GM12878 (cell line): ENCODE measurements around the gene ACAP1. TPM values are rescaled to one million over a fixed set of nuclear protein-coding genes. Genes with fewer than 3 reads are reported as not detected.

ENCODE experiments used
- ATAC-seq: fragments of 200-7000 bp; cut with Tn5 transposase; 3 replicates; pipeline ENCODE4 v1.9.1; 2020; ENCODE audit warnings: mild to moderate bottlenecking, moderate library complexity
- BruUV-seq: library from RNA; stranded (reverse); fragments of 400-500 nt; replicated peaks from 2 replicates; lab custom pipeline; 2021; lab: Mats Ljungman, UMichigan
- CTCF ChIA-PET: fragments of 300-600 bp; sonication (Branson Sonifier 250); formaldehyde crosslinking; extraction: SDS; loops from one replicate; lab custom pipeline; 2021; ENCODE audit warnings: inconsistent platforms; lab: Yijun Ruan, JAX
- POLR2A ChIA-PET: fragments of 350-600 bp; formaldehyde crosslinking; extraction: SDS; loops from one replicate; lab custom pipeline; 2021; ENCODE audit warnings: inconsistent platforms; lab: Charles Lee
- RAD21 ChIA-PET: fragments of 300-600 bp; sonication (Branson Sonifier 250); formaldehyde crosslinking; loops from one replicate; lab custom pipeline; 2023; ENCODE audit warnings: antibody characterized with exemption; ENCODE audit not compliant: unreplicated experiment; lab: Charles Lee
- SMC1A ChIA-PET: fragments of 300-600 bp; sonication (Branson Sonifier 250); formaldehyde crosslinking; loops from one replicate; lab custom pipeline; 2023; ENCODE audit not compliant: unreplicated experiment, uncharacterized antibody; lab: Charles Lee
- DNase-seq: peaks from one replicate; pipeline ENCODE4 v3.0.0-alpha.2; 2011; ENCODE audit warnings: low read depth, low spot score
- FAIRE-seq: peaks from 3 replicates; lab custom pipeline; 2011; peaks lifted over from hg19 to GRCh38; lab: Jason Lieb, UNC
- H2AFZ ChIP-seq: 2 replicates; pipeline ENCODE4 v1.6.0; 2011; ENCODE audit warnings: low read depth, low read length, control low read depth; ENCODE audit not compliant: control insufficient read depth
- H3K27ac ChIP-seq: 2 replicates; pipeline ENCODE4 v1.5.1; 2011; ENCODE audit warnings: control low read depth; ENCODE audit not compliant: control insufficient read depth, insufficient read depth
- H3K27me3 ChIP-seq, 2 experiments: replicated peaks in 1 of 2; 2 replicates each; pipeline versions ENCODE4 v1.6.0 to v1.6.1; 2011; ENCODE audit warnings: low read length in 1 of 2; ENCODE audit not compliant: control insufficient read depth in 2 of 2, insufficient read depth in 2 of 2
- H3K36me3 ChIP-seq, 2 experiments: 2 replicates each; pipeline ENCODE4 v1.5.1; 2011; ENCODE audit warnings: low read length in 1 of 2; ENCODE audit not compliant: control insufficient read depth in 2 of 2, insufficient read depth in 2 of 2
- H3K4me1 ChIP-seq: 2 replicates; pipeline ENCODE4 v1.6.1; 2011; ENCODE audit warnings: mild to moderate bottlenecking, low read length, moderate library complexity, mixed read lengths; ENCODE audit not compliant: control insufficient read depth, insufficient read depth
- H3K4me2 ChIP-seq: 2 replicates; pipeline ENCODE4 v1.6.0; 2011; ENCODE audit warnings: control low read depth; ENCODE audit not compliant: control insufficient read depth, insufficient read depth
- H3K4me3 ChIP-seq: fragments of 200-600 bp; sonication (generic); 2 replicates; pipeline ENCODE4 v1.5.1; 2016
- H3K79me2 ChIP-seq: 2 replicates; pipeline ENCODE4 v1.6.0; 2011; ENCODE audit warnings: low read length; ENCODE audit not compliant: control insufficient read depth, insufficient read depth
- H3K9ac ChIP-seq: 2 replicates; pipeline ENCODE4 v1.8.0; 2011; ENCODE audit warnings: low read length, control low read depth, mixed read lengths; ENCODE audit not compliant: control insufficient read depth, insufficient read depth
- H3K9me3 ChIP-seq: replicated peaks from 3 replicates; pipeline ENCODE4 v1.5.1; 2011; ENCODE audit warnings: mild to moderate bottlenecking, low read length; ENCODE audit not compliant: control insufficient read depth, insufficient read depth
- H4K20me1 ChIP-seq: 2 replicates; pipeline ENCODE4 v1.6.0; 2011; ENCODE audit not compliant: control insufficient read depth, insufficient read depth
- E2F8 ChIP-seq: fragments of 450-650 bp; IDR thresholded peaks from 2 replicates; pipeline ENCODE4 v1.6.1; 2018; ENCODE audit warnings: mild to moderate bottlenecking, low read depth, moderate library complexity; ENCODE audit not compliant: partially characterized antibody
- EGR1 ChIP-seq, 2 experiments: IDR thresholded peaks; 1 replicate in 1 of 2; 2 replicates in 1 of 2; pipeline ENCODE4 v1.6.1; 2011 to 2012; ENCODE audit warnings: low read depth in 2 of 2, low read length in 2 of 2, borderline replicate concordance in 1 of 2, mild to moderate bottlenecking in 1 of 2, moderate library complexity in 1 of 2
- MYC ChIP-seq: IDR thresholded peaks from 2 replicates; pipeline ENCODE4 v1.6.1; 2011; ENCODE audit warnings: mild to moderate bottlenecking, low read length, moderate library complexity, inconsistent platforms; ENCODE audit not compliant: insufficient read depth, insufficient replicate concordance, insufficient read length, severe bottlenecking
- NBN ChIP-seq: fragments of 450-650 bp; IDR thresholded peaks from 2 replicates; pipeline ENCODE4 v1.6.1; 2016
- PBX3 ChIP-seq: IDR thresholded peaks from 2 replicates; pipeline ENCODE4 v1.6.1; 2011; ENCODE audit warnings: mild to moderate bottlenecking, low read depth, low read length, moderate library complexity; ENCODE audit not compliant: insufficient replicate concordance
- POLR2A ChIP-seq: IDR thresholded peaks from 2 replicates; pipeline ENCODE4 v1.6.1; 2011; ENCODE audit warnings: low read depth, mild to moderate bottlenecking, low read length
- RFX5 ChIP-seq: IDR thresholded peaks from 2 replicates; pipeline ENCODE4 v1.6.1; 2011; ENCODE audit warnings: low read depth, low read length, improper control_type of control experiment
- TBL1XR1 ChIP-seq: IDR thresholded peaks from 2 replicates; pipeline ENCODE4 v1.6.1; 2012; ENCODE audit warnings: low read depth, low read length, improper control_type of control experiment
- TCF3 ChIP-seq: IDR thresholded peaks from 2 replicates; pipeline ENCODE4 v1.6.1; 2012; ENCODE audit warnings: low read depth, mild to moderate bottlenecking, low read length, borderline replicate concordance; ENCODE audit not compliant: insufficient read depth
- ZNF384 ChIP-seq: IDR thresholded peaks from 2 replicates; pipeline ENCODE4 v1.6.1; 2012; ENCODE audit warnings: low read depth, mild to moderate bottlenecking, low read length, improper control_type of control experiment, borderline replicate concordance
- WGBS: methylation state at CpG from one replicate; pipeline ENCODE4 v1.1.6; 2016; ENCODE audit warnings: low lambda C conversion rate; ENCODE audit not compliant: insufficient replicate concordance, insufficient coverage; ENCODE audit errors: missing lambda C conversion rate; 5-methylcytosine and 5-hydroxymethylcytosine counted together
- in situ Hi-C: fragments of 300-500 bp; cut with MboI; formaldehyde crosslinking; loops from 9 replicates; pipeline ENCODE4 v1.14.3; 2018; ENCODE audit warnings: mixed read lengths
- intact Hi-C: fragments of 100-400 bp; cut with micrococcal nuclease; formaldehyde crosslinking; loops from one replicate; pipeline ENCODE4 v1.14.2; 2022; ENCODE audit not compliant: unreplicated experiment
- polyA plus RNA-seq, 11 experiments: library from polyadenylated mRNA; depleted of rRNA in 4 of 11; unstranded in 6 of 11; stranded (reverse) in 5 of 11; fragments of >200 nt; fragmentation: Nextera tagmentation in 4 of 11; fragmentation: Illumina TruSeq in 1 of 11; extraction: Ambion mirVana in 4 of 11; extraction: Trizol in 1 of 11; gene quantifications; 1 replicate in 1 of 11; 2 replicates in 10 of 11; pipeline versions ENCODE4 v1.2.1 to v1.2.3, GENCODE V29; 2011 to 2016; ENCODE audit warnings: inconsistent platforms in 2 of 11, missing spikeins in 2 of 11, low read depth in 1 of 11
- total RNA-seq, 4 experiments: library from RNA; depleted of rRNA in 3 of 4; stranded (reverse); fragments of >200 nt in 3 of 4; fragmentation: Illumina TruSeq in 1 of 4; extraction: Trizol in 1 of 4; gene quantifications; 2 replicates each; pipeline versions ENCODE4 v1.2.1 to v1.2.3, GENCODE V29; 2013 to 2021
- TF ChIP-seq, protein P1 (sequence below): IDR thresholded peaks from 2 replicates; pipeline ENCODE4 v1.6.1; 2011; ENCODE audit warnings: borderline replicate concordance, low read depth, mild to moderate bottlenecking, moderate library complexity, low read length; ENCODE audit not compliant: insufficient read depth, poor library complexity, severe bottlenecking
- TF ChIP-seq, protein P2 (sequence below), 3 experiments: IDR thresholded peaks in 2 of 3; conservative IDR thresholded peaks in 1 of 3; 2 replicates each; pipeline ENCODE4 v1.5.1; 2011; ENCODE audit warnings: low read depth in 3 of 3, low read length in 3 of 3, mild to moderate bottlenecking in 3 of 3, control low read depth in 2 of 3, moderate library complexity in 2 of 3, inconsistent platforms in 1 of 3, mixed read lengths in 1 of 3; ENCODE audit not compliant: control insufficient read depth in 2 of 3, insufficient read depth in 1 of 3; ENCODE audit errors: extremely low read depth in 1 of 3
- TF ChIP-seq, protein P3 (sequence below): IDR thresholded peaks from 2 replicates; pipeline ENCODE4 v1.6.1; 2011; ENCODE audit warnings: borderline replicate concordance, low read depth, mild to moderate bottlenecking, moderate library complexity, mixed read lengths, low read length; ENCODE audit not compliant: insufficient read depth; ENCODE audit errors: extremely low read length

Gene ACAP1
- total and polyA plus RNA-seq, 10 of the 15 experiments (the other 5 are each of a cell fraction or from before 2014, with no cell fraction given) = 5.7 to 245 (median 118) TPM

DNA sequence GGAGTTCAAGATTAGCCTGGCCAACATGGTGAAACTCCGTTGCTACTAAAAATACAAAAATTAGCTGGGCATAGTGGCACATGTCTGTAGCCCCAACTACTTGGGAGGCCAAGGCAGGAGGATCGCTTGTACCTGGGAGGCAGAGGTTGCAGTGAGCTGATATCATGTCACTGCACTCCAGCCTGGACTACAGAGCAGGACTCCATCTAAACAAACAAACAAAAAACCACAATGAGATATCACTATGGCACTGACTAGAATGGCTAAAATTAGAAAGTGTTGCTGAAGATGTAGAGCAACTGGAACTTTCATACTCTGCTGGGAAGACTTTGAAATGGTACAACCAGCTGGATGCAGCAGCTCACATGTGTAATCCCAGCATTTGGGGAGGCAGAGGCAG lies 38.0 kb downstream of the ACAP1 start (continued):
- TF ChIP-seq, protein P1, sequence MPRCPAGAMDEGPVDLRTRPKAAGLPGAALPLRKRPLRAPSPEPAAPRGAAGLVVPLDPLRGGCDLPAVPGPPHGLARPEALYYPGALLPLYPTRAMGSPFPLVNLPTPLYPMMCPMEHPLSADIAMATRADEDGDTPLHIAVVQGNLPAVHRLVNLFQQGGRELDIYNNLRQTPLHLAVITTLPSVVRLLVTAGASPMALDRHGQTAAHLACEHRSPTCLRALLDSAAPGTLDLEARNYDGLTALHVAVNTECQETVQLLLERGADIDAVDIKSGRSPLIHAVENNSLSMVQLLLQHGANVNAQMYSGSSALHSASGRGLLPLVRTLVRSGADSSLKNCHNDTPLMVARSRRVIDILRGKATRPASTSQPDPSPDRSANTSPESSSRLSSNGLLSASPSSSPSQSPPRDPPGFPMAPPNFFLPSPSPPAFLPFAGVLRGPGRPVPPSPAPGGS = no peak
- no peak for TF ChIP-seq PBX3
- TF ChIP-seq, all 136 proteins: peak for 0

DNA sequence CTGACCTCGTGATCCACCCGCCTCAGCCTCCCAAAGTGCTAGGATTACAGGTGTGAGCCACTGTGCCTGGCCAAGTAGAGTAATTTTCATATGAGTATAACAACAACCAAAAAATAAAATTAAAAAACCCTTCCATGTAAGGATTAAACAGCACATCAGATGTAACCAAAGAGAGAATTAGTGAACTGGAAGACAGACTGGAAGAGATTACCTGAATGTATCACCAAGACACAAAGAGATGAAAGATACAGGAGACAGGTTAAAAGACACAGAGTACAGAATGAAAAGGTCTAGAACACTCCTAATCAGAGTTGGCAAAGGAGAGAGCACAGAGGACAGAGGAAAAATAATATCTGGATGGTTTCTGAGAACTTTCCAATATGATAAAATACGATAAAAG lies 42.8 kb downstream of the ACAP1 start:
- no peak overlapping the region for H3K9ac ChIP-seq
- in situ Hi-C loops (no loop called here), intact Hi-C loops (no loop called here)
- no peak overlapping the region for H3K4me2 ChIP-seq
- CTCF ChIA-PET = no interaction called here
- H3K4me3 ChIP-seq = no peak overlapping the region
- no peaks in the 10 kb centered on the region for H3K36me3 ChIP-seq
- POLR2A ChIA-PET = no interaction called here
- H3K79me2 ChIP-seq = no peaks in the 10 kb centered on the region
- no TSS peak for BruUV-seq
- 56% methylated on average over 3 of the region's 3 CpGs for WGBS
- peaks cover 4 to 5% of the 10 kb centered on the region in 2 experiments; a peak in 3 of 4 replicates for H3K27me3 ChIP-seq
- H2AFZ ChIP-seq = no peak overlapping the region
- H3K27ac ChIP-seq = no peak overlapping the region
- FAIRE-seq = no peak
- no peak for ATAC-seq
- no peaks in the 10 kb centered on the region for H4K20me1 ChIP-seq
- H3K4me1 ChIP-seq = peaks cover 6% of the 10 kb centered on the region; the same call in 1 of the 2 replicates
- H3K9me3 ChIP-seq = peaks cover 3% of the 10 kb centered on the region; the same call in 2 of the 3 replicates
- DNase-seq = no peak
- SMC1A ChIA-PET = no interaction called here
- RAD21 ChIA-PET = interaction anchor here (0.7 kb wide), 1 partner anchor 29 kb away, joined by 3 read pairs; no protein-coding TSS in a partner anchor
- TF ChIP-seq, protein P2, sequence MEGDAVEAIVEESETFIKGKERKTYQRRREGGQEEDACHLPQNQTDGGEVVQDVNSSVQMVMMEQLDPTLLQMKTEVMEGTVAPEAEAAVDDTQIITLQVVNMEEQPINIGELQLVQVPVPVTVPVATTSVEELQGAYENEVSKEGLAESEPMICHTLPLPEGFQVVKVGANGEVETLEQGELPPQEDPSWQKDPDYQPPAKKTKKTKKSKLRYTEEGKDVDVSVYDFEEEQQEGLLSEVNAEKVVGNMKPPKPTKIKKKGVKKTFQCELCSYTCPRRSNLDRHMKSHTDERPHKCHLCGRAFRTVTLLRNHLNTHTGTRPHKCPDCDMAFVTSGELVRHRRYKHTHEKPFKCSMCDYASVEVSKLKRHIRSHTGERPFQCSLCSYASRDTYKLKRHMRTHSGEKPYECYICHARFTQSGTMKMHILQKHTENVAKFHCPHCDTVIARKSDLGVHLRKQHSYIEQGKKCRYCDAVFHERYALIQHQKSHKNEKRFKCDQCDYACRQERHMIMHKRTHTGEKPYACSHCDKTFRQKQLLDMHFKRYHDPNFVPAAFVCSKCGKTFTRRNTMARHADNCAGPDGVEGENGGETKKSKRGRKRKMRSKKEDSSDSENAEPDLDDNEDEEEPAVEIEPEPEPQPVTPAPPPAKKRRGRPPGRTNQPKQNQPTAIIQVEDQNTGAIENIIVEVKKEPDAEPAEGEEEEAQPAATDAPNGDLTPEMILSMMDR (IDR thresholded peaks at IDR 0.05 in 2 of 3, conservative IDR thresholded peaks at IDR 0.05 in 1 of 3; ENCODE audit: control insufficient read depth in 2 of 3, extremely low read depth in 1 of 3, insufficient read depth in 1 of 3, low read depth in 3 of 3, low read length in 3 of 3) = no peak
- TF ChIP-seq EGR1 (IDR thresholded peaks at IDR 0.05; ENCODE audit: borderline replicate concordance in 1 of 2, low read depth in 2 of 2, low read length in 2 of 2) (no peak), E2F8 (no peak), TBL1XR1 (no peak), TCF3 (no peak), MYC (no peak), POLR2A (no peak), NBN (no peak), RFX5 (no peak), ZNF384 (no peak)
- TF ChIP-seq, protein P3, sequence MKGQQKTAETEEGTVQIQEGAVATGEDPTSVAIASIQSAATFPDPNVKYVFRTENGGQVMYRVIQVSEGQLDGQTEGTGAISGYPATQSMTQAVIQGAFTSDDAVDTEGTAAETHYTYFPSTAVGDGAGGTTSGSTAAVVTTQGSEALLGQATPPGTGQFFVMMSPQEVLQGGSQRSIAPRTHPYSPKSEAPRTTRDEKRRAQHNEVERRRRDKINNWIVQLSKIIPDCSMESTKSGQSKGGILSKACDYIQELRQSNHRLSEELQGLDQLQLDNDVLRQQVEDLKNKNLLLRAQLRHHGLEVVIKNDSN = no peak
